Esophagus squamous epithelium (tissue), 4 donors: ENCODE data around the gene ENTR1.

Experiments
- POLR2A ChIP-seq, 4 donors: fragments of 450-650 bp; IDR thresholded peaks; one replicate each; pipeline ENCODE4 v1.6.1; 2017; ENCODE audit warnings: antibody characterized with exemption in 4 of 4, mild to moderate bottlenecking in 4 of 4, moderate library complexity in 3 of 4
- TF ChIP-seq, protein P1 (sequence below), 6 experiments: fragments of 450-650 bp in 4 of 6; fragments of 200-600 bp in 2 of 6; sonication (generic) in 2 of 6; IDR thresholded peaks; one replicate each; pipeline ENCODE4 v1.5.1; 2016 to 2019; ENCODE audit warnings: antibody characterized with exemption in 6 of 6, mild to moderate bottlenecking in 4 of 6, moderate library complexity in 4 of 6

GRCh38 chr9:136379891-136380290, 30.5 kb downstream of the ENTR1 start:
- no peak for TF ChIP-seq POLR2A (IDR thresholded peaks at IDR 0.05)
- TF ChIP-seq, protein P1, sequence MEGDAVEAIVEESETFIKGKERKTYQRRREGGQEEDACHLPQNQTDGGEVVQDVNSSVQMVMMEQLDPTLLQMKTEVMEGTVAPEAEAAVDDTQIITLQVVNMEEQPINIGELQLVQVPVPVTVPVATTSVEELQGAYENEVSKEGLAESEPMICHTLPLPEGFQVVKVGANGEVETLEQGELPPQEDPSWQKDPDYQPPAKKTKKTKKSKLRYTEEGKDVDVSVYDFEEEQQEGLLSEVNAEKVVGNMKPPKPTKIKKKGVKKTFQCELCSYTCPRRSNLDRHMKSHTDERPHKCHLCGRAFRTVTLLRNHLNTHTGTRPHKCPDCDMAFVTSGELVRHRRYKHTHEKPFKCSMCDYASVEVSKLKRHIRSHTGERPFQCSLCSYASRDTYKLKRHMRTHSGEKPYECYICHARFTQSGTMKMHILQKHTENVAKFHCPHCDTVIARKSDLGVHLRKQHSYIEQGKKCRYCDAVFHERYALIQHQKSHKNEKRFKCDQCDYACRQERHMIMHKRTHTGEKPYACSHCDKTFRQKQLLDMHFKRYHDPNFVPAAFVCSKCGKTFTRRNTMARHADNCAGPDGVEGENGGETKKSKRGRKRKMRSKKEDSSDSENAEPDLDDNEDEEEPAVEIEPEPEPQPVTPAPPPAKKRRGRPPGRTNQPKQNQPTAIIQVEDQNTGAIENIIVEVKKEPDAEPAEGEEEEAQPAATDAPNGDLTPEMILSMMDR (IDR thresholded peaks at IDR 0.05): no peak
